MCF 10A (cell line): Measurements from ENCODE around the gene CYP2S1. TPM values are rescaled to one million over a fixed set of nuclear protein-coding genes. Genes with fewer than 3 reads are reported as not detected.

Source experiments
- BruUV-seq: library from RNA; stranded (reverse); fragments of 400-500 nt; replicated peaks from 2 replicates; lab custom pipeline; 2021; lab: Mats Ljungman, UMichigan
- CTCF ChIA-PET: fragments of 300-600 bp; sonication (Branson Sonifier 250); formaldehyde crosslinking; extraction: SDS; loops from one replicate; lab custom pipeline; 2021; ENCODE audit warnings: antibody characterized with exemption, inconsistent platforms; lab: Yijun Ruan, JAX
- POLR2A ChIA-PET: fragments of 300-600, 350-650 bp; sonication (Branson Sonifier 250); formaldehyde crosslinking; extraction: SDS; loops from one replicate; lab custom pipeline; 2020; ENCODE audit warnings: antibody characterized with exemption, inconsistent platforms; lab: Yijun Ruan, JAX
- DNase-seq: peaks from one replicate; pipeline ENCODE4 v3.0.0-alpha.2; 2018; ENCODE audit not compliant: unreplicated experiment
- H3K27ac Mint-ChIP-seq: one replicate; pipeline ENCODE4 v1.8.0; 2022; ENCODE audit warnings: mild to moderate bottlenecking, low read depth, mixed read lengths; ENCODE audit not compliant: unreplicated experiment
- H3K27me3 Mint-ChIP-seq: one replicate; pipeline ENCODE4 v1.8.0; 2022; ENCODE audit warnings: mixed read lengths; ENCODE audit not compliant: insufficient read depth, unreplicated experiment
- H3K36me3 Mint-ChIP-seq: one replicate; pipeline ENCODE4 v1.8.0; 2022; ENCODE audit warnings: mild to moderate bottlenecking, moderate library complexity, mixed read lengths; ENCODE audit not compliant: insufficient read depth, unreplicated experiment
- H3K4me1 Mint-ChIP-seq: one replicate; pipeline ENCODE4 v1.8.0; 2022; ENCODE audit warnings: mixed read lengths; ENCODE audit not compliant: insufficient read depth, unreplicated experiment
- H3K4me3 Mint-ChIP-seq: one replicate; pipeline ENCODE4 v1.8.0; 2022; ENCODE audit warnings: mild to moderate bottlenecking, moderate library complexity, mixed read lengths; ENCODE audit not compliant: unreplicated experiment
- H3K9me3 Mint-ChIP-seq: one replicate; pipeline ENCODE4 v1.8.0; 2022; ENCODE audit warnings: mixed read lengths; ENCODE audit not compliant: unreplicated experiment
- CTCF ChIP-seq: fragments of 200-600 bp; IDR thresholded peaks from one replicate; pipeline ENCODE4 v1.8.0; 2022; ENCODE audit warnings: antibody characterized with exemption, mild to moderate bottlenecking; ENCODE audit not compliant: unreplicated experiment
- intact Hi-C: fragments of 100-400 bp; cut with micrococcal nuclease; formaldehyde crosslinking; loops from 2 replicates; pipeline ENCODE4 v1.14.1; 2022
- total RNA-seq: library from RNA; stranded (reverse); gene quantifications from 2 replicates; pipeline ENCODE4 v1.2.3, GENCODE V29; 2022

Gene CYP2S1
- total RNA-seq, 1 experiment from 2014 or later: not detected

GRCh38 chr19:41219924-41220567 is 27.0 kb downstream of the CYP2S1 start:
- no peak for TF ChIP-seq CTCF
- peak; percentile 45 for DNase-seq

GRCh38 chr19:41220811-41221210 is 27.8 kb downstream of the CYP2S1 start:
- intact Hi-C loops: no loop called here
- ChIA-PET CTCF (interaction anchor here (0.5 to 3.9 kb wide), 5 partner anchors 8 to 558 kb away, joined by 3 to 30 read pairs (median 3); partner anchors contain the start of gene HNRNPUL1), POLR2A (interaction anchor here (14.1 kb wide), 1 partner anchor 41 kb away, joined by 345 read pairs; the partner anchor contains the start of gene HNRNPUL1)
- Mint-ChIP-seq H3K4me1 (peaks cover 60% of the 10 kb centered on the region), H3K9me3 (no peaks in the 10 kb centered on the region), H3K27ac (peak overlapping the region; percentile 68), H3K27me3 (no peaks in the 10 kb centered on the region), H3K36me3 (peaks cover 15% of the 10 kb centered on the region), H3K4me3 (peak overlapping the region; percentile 78)
- no TSS peak for BruUV-seq
- TF ChIP-seq CTCF: no peak
- DNase-seq: no peak

More at GRCh38 chr19:41219924-41220567, 27.0 kb downstream of the CYP2S1 start:
- no peaks in the 10 kb centered on the region for H3K9me3 Mint-ChIP-seq
- ChIA-PET CTCF (interaction anchor here (0.5 to 3.9 kb wide), 4 partner anchors 9 to 557 kb away, joined by 3 to 30 read pairs (median 5); partner anchors contain the start of gene HNRNPUL1), POLR2A (interaction anchor here (0.8 to 14.1 kb wide), 4 partner anchors 42 to 649 kb away, joined by 3 to 345 read pairs (median 3); partner anchors contain the start of gene HNRNPUL1)
- no peaks in the 10 kb centered on the region for H3K27me3 Mint-ChIP-seq
- peak overlapping the region; percentile 96 for H3K27ac Mint-ChIP-seq
- intact Hi-C loops: loop anchor here (2.0 kb wide), 1 partner anchor 43 kb away; no protein-coding TSS in a partner anchor
- peaks cover 15% of the 10 kb centered on the region for H3K36me3 Mint-ChIP-seq
- H3K4me3 Mint-ChIP-seq: peak overlapping the region; percentile 78
- H3K4me1 Mint-ChIP-seq: peaks cover 53% of the 10 kb centered on the region
- no TSS peak for BruUV-seq

GRCh38 chr19:41221514-41222205 is 28.6 kb downstream of the CYP2S1 start:
- BruUV-seq: no TSS peak
- H3K36me3 Mint-ChIP-seq: peaks cover 15% of the 10 kb centered on the region
- CTCF ChIA-PET: interaction anchor here (0.6 to 2.3 kb wide), 4 partner anchors 7 to 423 kb away, joined by 3 to 7 read pairs (median 4); partner anchors contain the start of gene EGLN2
- intact Hi-C loops: no loop called here
- no peak for DNase-seq
- TF ChIP-seq CTCF: no peak
- H3K27me3 Mint-ChIP-seq: no peaks in the 10 kb centered on the region
- H3K27ac Mint-ChIP-seq: peak overlapping the region; percentile 92
- H3K9me3 Mint-ChIP-seq: no peaks in the 10 kb centered on the region
- POLR2A ChIA-PET: interaction anchor here (14.1 kb wide), 1 partner anchor 40 kb away, joined by 345 read pairs; the partner anchor contains the start of gene HNRNPUL1
- H3K4me1 Mint-ChIP-seq: peaks cover 64% of the 10 kb centered on the region
- H3K4me3 Mint-ChIP-seq: peak overlapping the region; percentile 78
